ENCODE results near the gene INO80B.

- TF ChIP-seq CTCF (IDR thresholded peaks at IDR 0.05) (no peak), POLR2A (IDR thresholded peaks at IDR 0.05) (no peak)
Observed at GRCh38 chr2:74406035-74406434, 48.9 kb upstream of the INO80B start.
